HG03354 (cell line): ENCODE data around the gene LRRC40.
"Not testable (repeated sequence)": the region's sequence is repeated elsewhere in the genome, so short reads cannot be mapped to it uniquely, and the experiment has no call there.

Experiments
- ATAC-seq: cut with Tn5 transposase; IDR thresholded peaks from one replicate; pipeline ENCODE4 v1.9.1; 2021; ENCODE audit warnings: mild to moderate bottlenecking; ENCODE audit not compliant: unreplicated experiment, poor library complexity, severe bottlenecking

The LRRC40 gene

GRCh38 chr1:70205434-70206118 lies at the start of gene LRRC40:
Gene LRRC40 (minus strand): TSS chr1:70205579. CDS start chr1:70205540, 39 bp downstream.
- ATAC-seq = peak; percentile 88

- no peak for ATAC-seq
These were observed 43.4 kb upstream of the LRRC40 start for GRCh38 chr1:70248729-70249128.

- ATAC-seq = no peak
These were observed 42.4 kb upstream of the LRRC40 start for GRCh38 chr1:70247768-70248167.

- ATAC-seq = no peak
These were observed 41.7 kb upstream of the LRRC40 start for GRCh38 chr1:70247122-70247521.

GRCh38 chr1:70239940-70240339 lies 34.6 kb upstream of the LRRC40 start:
- ATAC-seq = no peak

GRCh38 chr1:70234733-70235132 lies 29.4 kb upstream of the LRRC40 start:
- no peak for ATAC-seq

- ATAC-seq = no peak
These were observed 26.1 kb upstream of the LRRC40 start for GRCh38 chr1:70231475-70231874.

- no peak for ATAC-seq
These were observed 23.3 kb upstream of the LRRC40 start for GRCh38 chr1:70228670-70229069.

GRCh38 chr1:70227439-70227838 lies 22.1 kb upstream of the LRRC40 start:
- no peak for ATAC-seq

- no peak for ATAC-seq
These were observed 19.6 kb upstream of the LRRC40 start for GRCh38 chr1:70224954-70225353.

- no peak for ATAC-seq
These were observed 17.4 kb upstream of the LRRC40 start for GRCh38 chr1:70222716-70223235.

- ATAC-seq = peak; percentile 96
These were observed 16.1 kb upstream of the LRRC40 start, which contains the start of gene SRSF11 for GRCh38 chr1:70221238-70222121. Gene SRSF11 (plus strand): TSS chr1:70221380. CDS start chr1:70221637, 257 bp downstream.

GRCh38 chr1:70220517-70221237 lies 15.3 kb upstream of the LRRC40 start:
- peak; percentile 21 for ATAC-seq

- no peak for ATAC-seq
These were observed 14.6 kb upstream of the LRRC40 start for GRCh38 chr1:70220015-70220414.

GRCh38 chr1:70211541-70211940 lies 6.2 kb upstream of the LRRC40 start:
- no peak for ATAC-seq

GRCh38 chr1:70210820-70211219 lies 5.4 kb upstream of the LRRC40 start:
- ATAC-seq = no peak

GRCh38 chr1:70208292-70208691 lies 2.9 kb upstream of the LRRC40 start:
- ATAC-seq = no peak

- ATAC-seq = no peak
These were observed 2.1 kb upstream of the LRRC40 start for GRCh38 chr1:70207492-70207891.

GRCh38 chr1:70206833-70207232 lies 1.5 kb upstream of the LRRC40 start:
- ATAC-seq = not testable (repeated sequence)

- peak; percentile 47 for ATAC-seq
These were observed 327 bp downstream of the LRRC40 start for GRCh38 chr1:70205071-70205433.
